Colon (tissue), 2 donors: ENCODE data around the gene ARHGAP44.

ENCODE experiments used
- FAIRE-seq: peaks from 2 replicates; lab custom pipeline; 2012; peaks lifted over from hg19 to GRCh38; lab: Jason Lieb, UNC
- donor health status: control.
- donor health status: control.

ARHGAP44 gene

DNA sequence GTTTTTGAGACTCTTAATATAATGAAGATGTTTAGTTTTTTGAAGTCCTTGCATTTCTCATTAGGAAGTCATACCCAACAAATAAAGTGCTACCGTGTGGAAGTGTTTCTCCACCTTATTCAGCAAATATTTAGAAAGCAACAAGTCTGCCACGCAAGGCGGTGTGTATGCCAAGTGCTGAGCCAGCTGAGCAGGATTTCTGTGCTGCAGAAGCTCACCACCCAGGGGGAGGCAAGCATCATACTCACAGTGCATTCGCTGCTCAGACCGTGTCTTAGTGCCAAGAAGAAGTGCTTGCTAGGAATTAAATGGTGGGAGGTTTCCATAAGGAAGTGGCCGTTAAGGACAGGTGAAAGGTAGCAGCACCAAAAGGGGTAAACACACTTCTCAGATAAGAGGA is 111.2 kb downstream of the ARHGAP44 start:
- no peak for FAIRE-seq

GRCh38 chr17:12902046-12902445 is 112.7 kb downstream of the ARHGAP44 start:
- no peak for FAIRE-seq

- no peak for FAIRE-seq
Observed at GRCh38 chr17:12907477-12907876, 118.2 kb downstream of the ARHGAP44 start.

- FAIRE-seq, result no peak
Observed at GRCh38 chr17:12909046-12909445, 119.7 kb downstream of the ARHGAP44 start.

GRCh38 chr17:12909511-12909910 is 120.2 kb downstream of the ARHGAP44 start:
- no peak for FAIRE-seq

GRCh38 chr17:12911239-12911638 is 121.9 kb downstream of the ARHGAP44 start:
- no peak for FAIRE-seq

DNA sequence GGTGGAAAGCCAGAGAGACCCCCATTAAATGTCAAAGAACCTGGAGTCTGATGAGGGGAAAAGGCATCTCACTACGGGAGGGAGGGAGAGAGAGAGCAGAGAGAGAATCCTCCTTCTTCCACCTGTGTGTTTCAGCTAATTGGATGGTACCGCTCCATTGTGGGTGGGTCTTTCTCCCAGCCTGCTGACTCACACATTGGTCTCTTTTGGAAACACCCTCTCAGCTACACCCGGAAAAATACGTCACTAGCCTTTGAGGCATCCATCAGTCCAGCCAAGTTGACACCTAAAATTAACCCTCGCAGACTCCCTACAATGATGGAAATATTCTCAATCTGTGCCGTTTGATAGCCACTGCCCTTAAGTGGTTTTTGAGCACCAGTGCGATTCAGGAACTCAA is 128.1 kb downstream of the ARHGAP44 start:
- no peak for FAIRE-seq

DNA sequence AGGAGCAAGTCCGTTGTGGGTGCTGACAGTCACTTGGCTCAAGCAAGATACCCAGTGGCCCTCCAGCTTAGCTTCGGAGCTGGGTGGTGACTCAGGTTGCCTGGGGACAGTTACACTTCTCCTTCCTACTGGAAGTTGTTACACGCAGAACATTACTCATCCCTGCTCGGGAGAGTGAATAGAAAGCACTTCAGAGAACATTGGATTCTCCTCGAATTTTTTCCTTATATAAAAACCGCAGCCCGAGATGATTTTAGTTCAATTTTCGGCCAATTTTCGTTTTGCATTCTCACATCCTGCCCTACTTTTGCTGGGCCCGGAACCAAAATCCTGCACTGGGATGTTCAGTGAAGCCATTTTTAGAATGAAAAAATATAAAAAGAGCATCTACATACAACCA is 128.8 kb downstream of the ARHGAP44 start:
- no peak for FAIRE-seq

GRCh38 chr17:12922120-12922519 is 132.8 kb downstream of the ARHGAP44 start:
- FAIRE-seq, result no peak

GRCh38 chr17:12924614-12925013 is 135.3 kb downstream of the ARHGAP44 start:
- no peak for FAIRE-seq

DNA sequence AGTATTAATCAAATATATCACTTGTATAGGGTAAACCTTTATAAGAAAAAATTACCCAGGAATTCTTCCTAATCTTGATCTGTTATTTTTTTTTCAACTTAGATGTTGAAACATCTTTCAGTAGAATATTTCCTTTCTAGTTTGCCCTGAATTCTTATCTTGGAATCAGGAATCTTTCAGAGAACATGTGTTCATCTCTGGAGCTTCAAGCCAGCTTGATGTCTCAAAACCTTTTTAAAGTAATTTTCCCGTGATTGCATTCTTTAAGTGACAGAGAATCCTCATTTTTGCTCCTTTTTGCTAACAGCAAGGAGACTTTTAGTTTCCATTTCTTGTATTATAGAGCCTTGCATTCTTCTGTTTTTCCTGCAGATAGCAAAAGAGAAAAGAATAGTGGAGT is 137.7 kb downstream of the ARHGAP44 start:
- FAIRE-seq, result no peak

GRCh38 chr17:12927541-12928425 is 138.5 kb downstream of the ARHGAP44 start:
- FAIRE-seq, result no peak

DNA sequence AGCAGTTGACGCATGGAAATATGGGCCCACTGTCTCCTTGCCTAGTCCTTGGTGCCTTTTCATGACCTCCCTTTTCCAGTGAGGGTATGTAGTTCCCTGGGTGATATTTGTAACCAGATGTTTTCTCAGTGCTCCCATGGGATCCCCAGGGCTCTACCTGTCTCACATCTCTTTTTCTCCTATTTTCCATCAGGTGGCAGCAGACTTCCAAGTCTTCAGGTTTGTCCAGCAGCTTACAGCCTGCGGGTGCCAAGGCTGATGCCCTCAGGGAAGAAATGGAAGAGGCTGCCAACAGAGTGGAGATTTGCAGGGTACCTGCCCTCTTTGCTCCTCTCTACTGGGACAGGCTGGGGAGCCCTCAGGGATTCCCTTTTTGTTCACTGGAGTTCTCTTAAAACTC is 139.4 kb downstream of the ARHGAP44 start:
- no peak for FAIRE-seq

DNA sequence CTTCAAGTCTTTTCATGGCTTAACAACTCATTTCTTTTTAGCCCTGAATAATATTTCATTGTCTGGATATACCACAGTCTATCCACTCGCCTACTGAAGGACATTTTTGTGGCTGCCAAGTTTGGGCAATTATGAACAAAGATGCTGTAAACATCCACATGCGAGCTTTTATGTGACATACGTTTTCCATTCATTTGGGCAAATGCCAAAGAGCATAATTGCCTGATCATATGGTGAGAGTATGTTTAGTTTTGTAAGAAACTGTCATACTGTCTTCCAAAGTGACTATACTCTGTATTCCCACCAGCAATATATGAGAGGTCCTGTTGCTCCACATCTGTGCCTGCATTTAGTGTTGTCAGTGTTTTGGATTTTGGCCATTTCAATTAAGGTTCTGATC is 147.2 kb downstream of the ARHGAP44 start:
- no peak for FAIRE-seq

GRCh38 chr17:12940699-12941098 is 151.4 kb downstream of the ARHGAP44 start:
- no peak for FAIRE-seq

DNA sequence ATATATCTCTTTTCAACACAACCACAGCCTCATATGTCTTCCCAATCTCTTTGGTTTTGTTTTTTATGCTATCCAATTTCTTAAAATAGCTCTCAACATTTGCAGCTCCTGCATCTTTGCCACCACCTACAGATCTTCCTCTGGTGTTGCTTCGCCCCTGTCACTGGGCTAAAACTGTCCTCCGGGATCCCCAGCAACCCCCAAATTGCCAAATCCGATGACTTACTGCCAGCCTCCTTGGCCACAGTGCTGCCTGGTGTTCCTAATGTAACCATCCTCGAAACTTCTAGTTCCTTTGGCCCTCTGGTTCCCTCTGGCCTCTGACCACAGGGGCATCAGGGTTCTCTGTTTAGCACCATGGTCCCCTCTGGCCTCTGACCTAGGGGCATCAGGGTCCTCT is 157.7 kb downstream of the ARHGAP44 start:
- FAIRE-seq, result no peak

DNA sequence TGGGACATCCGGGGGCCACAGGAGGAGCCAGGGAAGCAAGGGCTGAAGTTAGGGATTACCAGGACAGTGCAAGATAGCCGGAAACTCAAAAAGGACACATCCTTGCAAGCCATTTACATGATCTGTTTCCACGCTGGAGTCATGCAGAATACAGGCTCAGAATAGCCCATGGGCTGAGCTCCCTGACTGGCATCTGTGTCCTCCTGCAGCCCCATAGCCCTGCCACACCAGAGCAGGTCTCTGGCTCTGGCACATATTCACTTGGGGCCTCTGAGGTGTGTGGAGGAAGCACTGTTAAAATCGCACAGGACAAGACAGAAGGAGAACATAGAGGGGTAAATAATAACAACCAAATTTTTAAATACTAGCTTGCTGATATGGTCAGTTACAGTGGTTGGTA is 162.7 kb downstream of the ARHGAP44 start:
- FAIRE-seq, result no peak

DNA sequence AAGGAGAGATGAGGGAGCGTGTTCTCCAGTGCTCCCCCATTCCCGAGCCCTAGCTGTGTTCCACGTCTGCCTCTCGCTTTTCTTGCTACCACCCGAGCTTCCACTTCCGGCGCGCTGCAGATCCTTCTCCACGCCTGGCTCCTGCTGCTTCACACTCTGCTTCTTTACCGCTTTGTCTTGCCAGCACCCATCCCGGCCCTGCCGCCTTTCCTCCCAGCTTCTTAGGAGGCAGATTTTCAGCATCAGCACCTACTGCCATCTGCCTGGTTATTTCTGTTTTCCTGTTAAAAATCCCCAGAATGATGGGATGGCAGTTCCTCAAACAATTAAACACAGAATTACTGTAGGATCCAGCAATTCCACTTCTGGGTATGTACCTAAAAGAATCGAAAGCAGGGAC is 163.9 kb downstream of the ARHGAP44 start:
- no peak for FAIRE-seq

GRCh38 chr17:12955521-12955920 is 166.2 kb downstream of the ARHGAP44 start:
- no peak for FAIRE-seq

DNA sequence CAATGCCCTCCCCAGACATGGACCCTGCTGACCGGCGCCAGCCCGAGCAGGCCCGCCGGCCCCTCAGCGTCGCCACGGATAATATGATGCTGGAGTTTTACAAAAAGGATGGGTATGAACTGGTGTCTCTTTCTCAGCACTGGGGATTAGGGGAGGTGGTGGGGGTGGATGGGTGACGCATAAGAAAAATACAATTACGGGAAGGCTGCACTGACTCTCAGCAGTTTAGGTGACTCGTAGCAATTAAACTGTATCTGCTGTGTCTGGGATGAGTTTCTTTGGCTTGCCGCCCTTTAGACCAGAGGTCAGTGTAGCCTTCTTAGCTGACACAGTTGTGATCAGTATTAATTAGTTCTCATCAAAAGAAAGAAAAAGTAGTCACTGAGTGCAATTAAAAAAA is 169.5 kb downstream of the ARHGAP44 start:
- no peak for FAIRE-seq

- FAIRE-seq, result no peak
Observed at GRCh38 chr17:12959441-12959840, 170.1 kb downstream of the ARHGAP44 start.

DNA sequence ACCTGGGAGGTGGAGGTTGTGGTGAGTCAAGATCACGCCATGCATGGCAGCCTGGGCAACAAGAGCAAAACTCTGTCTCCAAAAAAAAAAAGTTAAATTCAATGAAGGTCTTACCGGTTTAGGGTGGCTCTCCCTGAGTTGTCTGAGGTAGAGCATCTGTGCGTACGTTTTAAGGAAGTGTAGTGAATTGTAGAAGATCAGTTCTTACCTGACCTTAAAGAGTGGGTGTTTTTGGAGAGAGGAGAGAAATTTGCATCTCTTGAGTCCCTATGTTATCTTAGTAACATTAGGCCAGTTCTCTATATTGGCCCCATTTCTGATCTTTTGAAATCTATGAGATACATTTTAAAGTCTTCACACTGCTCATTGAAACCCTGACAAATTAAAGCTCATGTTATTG is 172.4 kb downstream of the ARHGAP44 start:
- no peak for FAIRE-seq

GRCh38 chr17:12963505-12963904 is 174.2 kb downstream of the ARHGAP44 start:
- FAIRE-seq, result no peak

DNA sequence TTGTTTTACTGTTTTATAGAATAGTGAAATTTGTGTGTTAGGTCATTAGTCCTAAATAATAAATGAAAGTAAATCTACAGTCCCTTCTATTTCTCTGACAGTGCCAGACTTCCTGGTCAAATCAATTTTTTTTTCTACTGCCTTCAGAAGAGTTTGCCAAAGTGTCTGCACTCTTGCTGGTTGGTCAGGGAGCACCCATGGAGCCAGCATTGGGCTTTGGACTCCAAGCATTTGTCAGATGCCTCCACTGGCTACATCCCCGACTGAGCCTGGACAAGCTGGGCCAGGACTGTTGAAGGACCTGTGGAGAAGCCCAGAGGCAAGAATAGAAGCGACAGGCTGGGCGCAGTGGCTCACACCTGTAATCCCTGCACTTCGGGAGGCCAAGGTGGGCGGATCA is 174.9 kb downstream of the ARHGAP44 start:
- no peak for FAIRE-seq
